ENCODE measurements around the gene RGL1.

The RGL1 gene

GRCh38 chr1:183891158-183891856 is 86.4 kb downstream of the RGL1 start:
- no peak overlapping the region for H3K9ac ChIP-seq (ENCODE audit: low read length in 5 of 5)
- peak overlapping the region; percentile 88 for H3K27ac ChIP-seq (ENCODE audit: low read depth, low read length)
- peaks cover 0 to 42% (median 41%) of the 10 kb centered on the region in 5 donors for H3K4me1 ChIP-seq (ENCODE audit: control insufficient read depth in 5 of 5, insufficient read depth in 5 of 5, low read length in 5 of 5)
- H3K36me3 ChIP-seq (ENCODE audit: control insufficient read depth in 5 of 5, insufficient read depth in 5 of 5, low read length in 5 of 5), result peaks cover 43 to 60% (median 49%) of the 10 kb centered on the region in 5 donors
- H3K9me3 ChIP-seq (ENCODE audit: control insufficient read depth in 5 of 5, low read length in 5 of 5), result no peaks in the 10 kb centered on the region
- no peaks in the 10 kb centered on the region for H3K27me3 ChIP-seq (ENCODE audit: control insufficient read depth in 5 of 5, insufficient read depth in 4 of 5, low read length in 5 of 5)
- no peak overlapping the region for H3K4me3 ChIP-seq (ENCODE audit: low read depth in 1 of 5, low read length in 5 of 5)

- no peaks in the 10 kb centered on the region for H3K27me3 ChIP-seq (ENCODE audit: control insufficient read depth in 5 of 5, insufficient read depth in 4 of 5, low read length in 5 of 5)
- H3K4me1 ChIP-seq (ENCODE audit: control insufficient read depth in 5 of 5, insufficient read depth in 5 of 5, low read length in 5 of 5), result peaks cover 0 to 38% (median 37%) of the 10 kb centered on the region in 5 donors
- H3K27ac ChIP-seq (ENCODE audit: low read depth, low read length), result peak overlapping the region; percentile 88
- peak overlapping the region in 1 of 5 donors; percentile 39 for H3K9ac ChIP-seq (ENCODE audit: low read length in 5 of 5)
- H3K9me3 ChIP-seq (ENCODE audit: control insufficient read depth in 5 of 5, low read length in 5 of 5), result no peaks in the 10 kb centered on the region
- no peak overlapping the region for H3K4me3 ChIP-seq (ENCODE audit: low read depth in 1 of 5, low read length in 5 of 5)
- H3K36me3 ChIP-seq (ENCODE audit: control insufficient read depth in 5 of 5, insufficient read depth in 5 of 5, low read length in 5 of 5), result peaks cover 46 to 59% (median 50%) of the 10 kb centered on the region in 5 donors
These were observed 87.5 kb downstream of the RGL1 start for GRCh38 chr1:183892351-183892793.

GRCh38 chr1:183893561-183894289 is 88.8 kb downstream of the RGL1 start:
- Histone ChIP-seq H3K4me3 (ENCODE audit: low read depth in 1 of 5, low read length in 5 of 5) (no peak overlapping the region), H3K27ac (ENCODE audit: low read depth, low read length) (peak overlapping the region; percentile 88), H3K4me1 (ENCODE audit: control insufficient read depth in 5 of 5, insufficient read depth in 5 of 5, low read length in 5 of 5) (peaks cover 0 to 50% (median 40%) of the 10 kb centered on the region in 5 donors), H3K36me3 (ENCODE audit: control insufficient read depth in 5 of 5, insufficient read depth in 5 of 5, low read length in 5 of 5) (peaks cover 47 to 64% (median 56%) of the 10 kb centered on the region in 5 donors), H3K9me3 (ENCODE audit: control insufficient read depth in 5 of 5, low read length in 5 of 5) (no peaks in the 10 kb centered on the region), H3K9ac (ENCODE audit: low read length in 5 of 5) (no peak overlapping the region), H3K27me3 (ENCODE audit: control insufficient read depth in 5 of 5, insufficient read depth in 4 of 5, low read length in 5 of 5) (no peaks in the 10 kb centered on the region)

DNA sequence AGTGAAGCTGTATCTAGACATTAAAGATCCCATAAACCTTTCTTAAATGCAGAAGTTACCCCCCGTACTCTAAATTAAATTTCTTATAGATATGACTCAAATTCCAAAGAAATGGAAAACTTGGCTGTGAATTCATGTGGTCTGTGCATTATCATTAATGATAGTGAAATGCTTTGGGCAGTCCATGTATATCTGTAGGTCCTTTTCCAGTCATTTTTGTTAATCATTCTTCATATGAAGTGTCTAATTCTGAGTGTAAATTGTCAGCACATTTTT is 89.3 kb downstream of the RGL1 start:
- no peak overlapping the region for H3K9ac ChIP-seq (ENCODE audit: low read length in 5 of 5)
- no peak overlapping the region for H3K27ac ChIP-seq (ENCODE audit: low read depth, low read length)
- no peaks in the 10 kb centered on the region for H3K9me3 ChIP-seq (ENCODE audit: control insufficient read depth in 5 of 5, low read length in 5 of 5)
- peaks cover 0 to 49% (median 35%) of the 10 kb centered on the region in 5 donors for H3K4me1 ChIP-seq (ENCODE audit: control insufficient read depth in 5 of 5, insufficient read depth in 5 of 5, low read length in 5 of 5)
- H3K27me3 ChIP-seq (ENCODE audit: control insufficient read depth in 5 of 5, insufficient read depth in 4 of 5, low read length in 5 of 5), result no peaks in the 10 kb centered on the region
- no peak overlapping the region for H3K4me3 ChIP-seq (ENCODE audit: low read depth in 1 of 5, low read length in 5 of 5)
- H3K36me3 ChIP-seq (ENCODE audit: control insufficient read depth in 5 of 5, insufficient read depth in 5 of 5, low read length in 5 of 5), result peaks cover 46 to 64% (median 54%) of the 10 kb centered on the region in 5 donors

GRCh38 chr1:183896466-183897048 is 91.6 kb downstream of the RGL1 start:
- H3K36me3 ChIP-seq (ENCODE audit: control insufficient read depth in 5 of 5, insufficient read depth in 5 of 5, low read length in 5 of 5), result peaks cover 40 to 66% (median 53%) of the 10 kb centered on the region in 5 donors
- no peak overlapping the region for H3K4me3 ChIP-seq (ENCODE audit: low read depth in 1 of 5, low read length in 5 of 5)
- peaks cover 0 to 41% (median 28%) of the 10 kb centered on the region in 5 donors for H3K4me1 ChIP-seq (ENCODE audit: control insufficient read depth in 5 of 5, insufficient read depth in 5 of 5, low read length in 5 of 5)
- H3K27me3 ChIP-seq (ENCODE audit: control insufficient read depth in 5 of 5, insufficient read depth in 4 of 5, low read length in 5 of 5), result no peaks in the 10 kb centered on the region
- H3K9ac ChIP-seq (ENCODE audit: low read length in 5 of 5), result no peak overlapping the region
- H3K27ac ChIP-seq (ENCODE audit: low read depth, low read length), result peak overlapping the region; percentile 27
- no peaks in the 10 kb centered on the region for H3K9me3 ChIP-seq (ENCODE audit: control insufficient read depth in 5 of 5, low read length in 5 of 5)

- no peaks in the 10 kb centered on the region for H3K27me3 ChIP-seq (ENCODE audit: control insufficient read depth in 5 of 5, insufficient read depth in 4 of 5, low read length in 5 of 5)
- no peak overlapping the region for H3K4me3 ChIP-seq (ENCODE audit: low read depth in 1 of 5, low read length in 5 of 5)
- H3K36me3 ChIP-seq (ENCODE audit: control insufficient read depth in 5 of 5, insufficient read depth in 5 of 5, low read length in 5 of 5), result peaks cover 42 to 65% (median 53%) of the 10 kb centered on the region in 5 donors
- peak overlapping the region; percentile 7 for H3K27ac ChIP-seq (ENCODE audit: low read depth, low read length)
- no peaks in the 10 kb centered on the region for H3K9me3 ChIP-seq (ENCODE audit: control insufficient read depth in 5 of 5, low read length in 5 of 5)
- peaks cover 0 to 26% (median 14%) of the 10 kb centered on the region in 5 donors for H3K4me1 ChIP-seq (ENCODE audit: control insufficient read depth in 5 of 5, insufficient read depth in 5 of 5, low read length in 5 of 5)
- no peak overlapping the region for H3K9ac ChIP-seq (ENCODE audit: low read length in 5 of 5)
These were observed 93.1 kb downstream of the RGL1 start for GRCh38 chr1:183898001-183898396.

GRCh38 chr1:183898610-183899009 is 93.7 kb downstream of the RGL1 start:
- Histone ChIP-seq H3K27ac (ENCODE audit: low read depth, low read length) (peak overlapping the region; percentile 7), H3K9me3 (ENCODE audit: control insufficient read depth in 5 of 5, low read length in 5 of 5) (no peaks in the 10 kb centered on the region), H3K36me3 (ENCODE audit: control insufficient read depth in 5 of 5, insufficient read depth in 5 of 5, low read length in 5 of 5) (peaks cover 40 to 63% (median 55%) of the 10 kb centered on the region in 5 donors), H3K27me3 (ENCODE audit: control insufficient read depth in 5 of 5, insufficient read depth in 4 of 5, low read length in 5 of 5) (no peaks in the 10 kb centered on the region), H3K9ac (ENCODE audit: low read length in 5 of 5) (no peak overlapping the region), H3K4me3 (ENCODE audit: low read depth in 1 of 5, low read length in 5 of 5) (no peak overlapping the region), H3K4me1 (ENCODE audit: control insufficient read depth in 5 of 5, insufficient read depth in 5 of 5, low read length in 5 of 5) (peaks cover 0 to 22% (median 9%) of the 10 kb centered on the region in 5 donors)

- Histone ChIP-seq H3K4me1 (ENCODE audit: control insufficient read depth in 5 of 5, insufficient read depth in 5 of 5, low read length in 5 of 5) (peaks cover 0 to 16% (median 5%) of the 10 kb centered on the region in 5 donors), H3K27ac (ENCODE audit: low read depth, low read length) (peak overlapping the region; percentile 37), H3K36me3 (ENCODE audit: control insufficient read depth in 5 of 5, insufficient read depth in 5 of 5, low read length in 5 of 5) (peaks cover 40 to 60% (median 56%) of the 10 kb centered on the region in 5 donors), H3K4me3 (ENCODE audit: low read depth in 1 of 5, low read length in 5 of 5) (no peak overlapping the region), H3K9me3 (ENCODE audit: control insufficient read depth in 5 of 5, low read length in 5 of 5) (no peaks in the 10 kb centered on the region), H3K9ac (ENCODE audit: low read length in 5 of 5) (no peak overlapping the region), H3K27me3 (ENCODE audit: control insufficient read depth in 5 of 5, insufficient read depth in 4 of 5, low read length in 5 of 5) (no peaks in the 10 kb centered on the region)
These were observed 96.9 kb downstream of the RGL1 start for GRCh38 chr1:183901748-183902330.

GRCh38 chr1:183903101-183903500 is 98.2 kb downstream of the RGL1 start:
- no peak overlapping the region for H3K4me3 ChIP-seq (ENCODE audit: low read depth in 1 of 5, low read length in 5 of 5)
- peak overlapping the region; percentile 25 for H3K27ac ChIP-seq (ENCODE audit: low read depth, low read length)
- no peaks in the 10 kb centered on the region for H3K9me3 ChIP-seq (ENCODE audit: control insufficient read depth in 5 of 5, low read length in 5 of 5)
- H3K4me1 ChIP-seq (ENCODE audit: control insufficient read depth in 5 of 5, insufficient read depth in 5 of 5, low read length in 5 of 5), result peaks cover 0 to 8% (median 0%) of the 10 kb centered on the region in 5 donors
- H3K36me3 ChIP-seq (ENCODE audit: control insufficient read depth in 5 of 5, insufficient read depth in 5 of 5, low read length in 5 of 5), result peaks cover 46 to 65% (median 60%) of the 10 kb centered on the region in 5 donors
- H3K9ac ChIP-seq (ENCODE audit: low read length in 5 of 5), result no peak overlapping the region
- H3K27me3 ChIP-seq (ENCODE audit: control insufficient read depth in 5 of 5, insufficient read depth in 4 of 5, low read length in 5 of 5), result no peaks in the 10 kb centered on the region
